Superior temporal gyrus (tissue), 1 donor: ENCODE measurements around the gene GRXCR2.
"Not testable (repeated sequence)": the region's sequence is repeated elsewhere in the genome, so short reads cannot be mapped to it uniquely, and the experiment has no call there.

Experiments
- DNase-seq: peaks from one replicate; pipeline ENCODE4 v3.0.0-alpha.2; 2016; ENCODE audit errors: extremely low spot score

Gene GRXCR2, protein sequence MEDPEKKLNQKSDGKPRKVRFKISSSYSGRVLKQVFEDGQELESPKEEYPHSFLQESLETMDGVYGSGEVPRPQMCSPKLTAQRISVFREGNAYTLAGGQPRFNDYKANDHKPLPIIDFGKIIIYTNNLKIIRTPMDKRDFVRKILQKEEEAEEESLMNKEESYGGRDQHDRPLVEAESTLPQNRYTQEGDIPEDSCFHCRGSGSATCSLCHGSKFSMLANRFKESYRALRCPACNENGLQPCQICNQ

GRCh38 chr5:145872914-145873313 is at the start of gene GRXCR2:
TSS of gene GRXCR2 (minus strand) at chr5:145873014. CDS start at chr5:145872968, 46 bp downstream.
- DNase-seq, result no peak

DNA sequence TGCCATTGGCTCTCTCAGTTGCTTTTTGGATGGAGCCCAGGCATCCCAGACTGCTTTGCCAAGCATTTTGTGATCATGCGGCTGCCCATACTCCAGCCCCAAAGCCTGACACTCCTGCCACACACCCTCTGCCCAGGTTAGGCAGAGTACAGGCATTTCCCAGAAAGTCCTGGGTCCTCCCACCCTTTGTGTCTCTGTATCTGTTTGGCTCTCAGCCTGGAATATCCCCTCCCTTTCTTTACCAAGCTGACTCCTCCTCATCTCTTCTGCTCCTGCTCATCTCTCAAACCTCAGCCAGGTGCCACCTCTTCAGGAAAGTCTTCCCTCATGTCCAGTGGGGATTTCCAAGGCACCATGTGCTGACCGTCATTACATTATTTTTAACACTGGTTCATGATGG is 49.2 kb upstream of the GRXCR2 start:
- no peak for DNase-seq

- no peak for DNase-seq
Measured at GRCh38 chr5:145921211-145921610, 48.4 kb upstream of the GRXCR2 start.

GRCh38 chr5:145920542-145921210 is 47.9 kb upstream of the GRXCR2 start:
- DNase-seq, result no peak

DNA sequence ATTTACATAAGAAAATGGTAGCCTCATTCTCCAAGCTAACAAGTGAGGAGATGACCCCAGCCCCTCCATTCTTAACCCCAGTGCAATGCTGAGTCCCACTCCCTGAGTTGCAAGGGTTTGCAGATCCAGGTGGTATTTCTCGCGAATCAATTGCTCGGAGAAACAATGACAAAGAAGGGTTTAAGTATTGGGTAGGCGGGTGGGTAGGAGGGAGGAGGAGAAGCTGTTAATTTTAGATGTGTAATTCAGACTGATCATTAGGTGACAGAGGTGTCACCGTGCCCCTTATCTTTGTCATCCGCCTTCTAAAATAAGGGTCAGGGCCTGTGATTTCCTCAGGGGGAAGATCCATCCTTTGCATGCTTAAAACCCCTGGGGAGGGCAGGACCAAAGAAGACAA is 46.6 kb upstream of the GRXCR2 start:
- no peak for DNase-seq

- no peak for DNase-seq
Measured at GRCh38 chr5:145918397-145918796, 45.6 kb upstream of the GRXCR2 start.

DNA sequence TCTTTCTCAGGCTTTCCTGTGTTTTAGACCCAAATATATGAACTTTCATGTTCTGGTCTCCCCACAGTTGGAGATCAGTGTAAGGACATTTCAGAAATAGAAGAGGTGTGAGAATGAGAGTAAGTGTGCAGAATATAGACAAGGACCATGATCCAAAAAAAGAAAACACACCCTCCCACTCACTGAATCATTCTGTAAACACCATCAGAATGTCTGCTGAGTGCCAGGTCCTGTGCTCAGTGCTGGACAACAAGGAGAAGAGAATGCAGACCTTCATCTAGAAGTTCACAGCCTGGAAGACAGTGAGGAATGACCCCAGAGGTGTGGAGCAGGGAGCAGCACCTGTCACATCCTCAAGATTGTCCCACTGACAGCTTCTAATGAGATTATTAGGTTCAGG is 44.5 kb upstream of the GRXCR2 start:
- DNase-seq, result no peak

DNA sequence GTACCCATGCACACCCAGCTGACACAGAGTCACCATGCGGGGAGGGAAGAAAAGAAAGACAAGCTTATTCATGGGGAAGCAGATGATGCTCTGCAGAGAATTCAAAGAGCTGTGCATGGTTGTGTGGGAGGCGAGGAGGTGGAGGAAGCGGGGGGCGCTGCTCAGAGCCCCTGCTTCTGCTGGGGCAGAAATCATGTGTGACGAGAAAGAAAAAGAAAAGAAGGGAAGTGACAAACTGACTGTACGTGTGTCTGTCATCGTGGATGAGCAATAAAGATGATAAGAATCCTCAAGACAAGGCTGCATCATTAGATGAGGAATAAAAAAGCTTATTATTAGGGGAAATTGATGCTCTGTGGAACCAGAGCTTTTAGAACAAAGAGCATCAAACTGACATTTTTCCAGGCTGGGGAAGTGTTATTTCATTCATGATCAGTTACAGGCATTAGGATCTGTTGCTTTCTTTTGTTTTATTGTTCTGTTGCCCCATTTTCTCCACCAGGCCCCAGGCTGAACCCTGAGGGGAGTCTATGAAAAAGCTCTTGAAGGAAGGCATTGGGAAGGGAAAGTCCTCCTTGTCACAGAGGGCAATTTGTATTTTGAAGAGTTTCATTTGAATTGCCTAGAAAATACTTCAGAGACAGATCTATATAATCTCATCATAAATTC is 43.3 kb upstream of the GRXCR2 start:
- no peak for DNase-seq

DNA sequence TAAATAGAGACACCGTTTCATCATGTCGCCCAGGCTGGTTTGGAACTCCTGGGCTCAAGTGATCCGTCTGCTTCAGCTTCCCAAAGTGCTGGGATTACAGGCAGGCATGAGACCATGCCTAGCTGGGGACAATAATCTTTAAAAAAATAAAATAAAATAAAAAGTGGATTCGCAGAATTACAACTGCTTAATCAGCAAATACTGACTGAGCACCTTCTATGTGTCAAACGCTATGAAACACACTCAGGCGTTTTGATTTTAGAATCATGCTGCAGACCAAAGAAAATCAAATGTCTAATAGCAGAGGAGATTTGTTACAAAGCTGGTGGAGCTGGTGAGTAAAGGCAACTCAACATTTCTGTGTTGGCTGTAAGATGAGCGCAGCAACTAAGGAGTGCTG is 40.9 kb upstream of the GRXCR2 start:
- no peak for DNase-seq

- no peak for DNase-seq
Measured at GRCh38 chr5:145912594-145912993, 39.8 kb upstream of the GRXCR2 start.

DNA sequence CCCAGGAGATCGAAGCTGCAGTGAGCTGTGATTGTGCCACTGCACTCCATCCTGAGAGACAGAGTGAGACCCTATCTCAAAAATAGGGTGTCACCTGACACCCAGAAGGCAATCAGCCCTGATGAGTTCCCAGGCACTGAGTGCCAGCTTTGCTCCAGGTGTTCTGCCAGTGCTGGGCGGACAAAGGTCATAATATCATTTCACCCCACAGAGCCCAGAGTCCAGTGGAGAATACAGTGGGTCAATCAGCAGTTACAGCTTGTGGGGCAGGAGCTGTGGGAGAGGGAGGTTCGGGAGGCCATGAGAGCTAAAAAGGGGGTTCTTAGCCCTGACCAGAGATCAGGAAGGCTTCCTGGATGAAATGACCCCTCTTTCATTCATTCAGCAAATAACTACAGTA is 39.2 kb upstream of the GRXCR2 start:
- DNase-seq, result no peak

GRCh38 chr5:145911164-145911563 is 38.4 kb upstream of the GRXCR2 start:
- DNase-seq, result no peak

DNA sequence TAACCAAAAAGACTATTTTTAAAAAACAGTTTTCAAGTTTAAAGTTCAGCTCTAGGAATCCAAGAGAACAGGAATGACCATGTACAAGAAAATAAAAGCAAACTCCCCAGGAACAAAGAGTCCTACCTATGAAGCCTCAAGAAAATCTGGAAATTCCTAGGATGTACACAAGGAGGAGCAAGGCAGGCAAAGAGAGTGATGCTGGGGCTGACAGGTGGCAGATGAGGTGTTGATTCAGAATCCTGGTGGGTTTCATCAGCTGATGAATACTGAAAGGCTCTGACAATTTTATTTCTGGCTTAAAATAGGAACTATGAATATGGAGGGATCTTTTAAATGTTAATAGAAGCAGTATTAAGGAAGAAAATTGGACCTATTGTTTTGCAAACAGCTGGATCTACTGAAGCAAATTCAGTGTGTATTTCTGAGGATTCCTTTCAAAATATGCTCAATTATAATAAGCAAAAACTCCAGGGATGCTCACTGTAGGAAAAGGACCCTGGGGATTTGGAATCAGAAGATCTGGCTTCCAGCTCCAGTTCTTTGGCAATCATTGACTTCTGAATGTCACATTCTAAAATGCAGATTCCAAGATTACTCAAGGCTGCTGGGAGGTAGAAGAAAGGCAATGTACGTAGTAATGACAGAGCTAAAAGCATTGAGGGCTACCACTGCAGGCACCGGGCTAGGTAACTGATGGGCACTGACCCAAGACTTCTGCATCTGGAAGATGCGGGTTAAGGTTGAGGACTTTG is 35.6 kb upstream of the GRXCR2 start:
- no peak for DNase-seq

GRCh38 chr5:145906401-145906800 is 33.6 kb upstream of the GRXCR2 start:
- DNase-seq, result no peak

- DNase-seq, result no peak
Measured at GRCh38 chr5:145904743-145905142, 31.9 kb upstream of the GRXCR2 start.

- no peak for DNase-seq
Measured at GRCh38 chr5:145903867-145904266, 31.1 kb upstream of the GRXCR2 start.

- no peak for DNase-seq
Measured at GRCh38 chr5:145903113-145903512, 30.3 kb upstream of the GRXCR2 start.

- no peak for DNase-seq
Measured at GRCh38 chr5:145902421-145902820, 29.6 kb upstream of the GRXCR2 start.

DNA sequence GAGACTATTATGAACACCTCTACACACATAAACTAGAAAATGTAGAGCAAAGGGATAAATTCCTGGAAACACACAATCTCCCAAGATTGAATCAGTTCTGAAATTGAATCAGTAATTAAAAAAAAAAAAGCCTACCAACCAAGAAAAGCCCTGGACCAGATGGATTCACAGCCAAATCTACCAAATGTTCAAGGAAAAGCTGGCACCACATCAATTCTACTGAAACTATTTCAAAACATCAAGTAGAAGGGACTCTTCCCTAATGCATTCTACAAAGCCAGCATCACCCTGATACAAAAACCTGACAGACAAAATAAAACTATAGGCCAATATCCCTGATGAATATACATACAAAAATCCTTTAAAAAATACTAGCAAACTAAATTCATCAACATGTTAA is 25.4 kb upstream of the GRXCR2 start:
- DNase-seq, result no peak

DNA sequence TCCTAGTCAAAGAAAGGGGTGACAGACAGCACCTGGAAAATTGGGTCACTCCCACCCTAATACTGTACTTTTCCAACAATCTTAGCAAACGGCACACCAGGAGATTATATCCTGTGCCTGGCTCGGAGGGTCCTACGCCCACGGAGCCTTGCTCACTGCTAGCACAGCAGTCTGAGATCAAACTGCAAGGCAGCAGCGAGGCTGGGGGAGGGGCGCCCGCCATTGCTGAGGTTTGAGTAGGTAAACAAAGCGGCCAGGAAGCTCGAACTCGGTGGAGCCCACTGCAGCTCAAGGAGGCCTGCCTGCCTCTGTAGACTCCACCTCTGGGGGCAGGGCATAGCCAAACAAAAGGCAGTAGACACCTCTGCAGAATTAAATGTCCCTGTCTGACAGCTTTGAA is 18.6 kb upstream of the GRXCR2 start:
- DNase-seq, result not testable (repeated sequence)

GRCh38 chr5:145889611-145890010 is 16.8 kb upstream of the GRXCR2 start:
- DNase-seq, result no peak

DNA sequence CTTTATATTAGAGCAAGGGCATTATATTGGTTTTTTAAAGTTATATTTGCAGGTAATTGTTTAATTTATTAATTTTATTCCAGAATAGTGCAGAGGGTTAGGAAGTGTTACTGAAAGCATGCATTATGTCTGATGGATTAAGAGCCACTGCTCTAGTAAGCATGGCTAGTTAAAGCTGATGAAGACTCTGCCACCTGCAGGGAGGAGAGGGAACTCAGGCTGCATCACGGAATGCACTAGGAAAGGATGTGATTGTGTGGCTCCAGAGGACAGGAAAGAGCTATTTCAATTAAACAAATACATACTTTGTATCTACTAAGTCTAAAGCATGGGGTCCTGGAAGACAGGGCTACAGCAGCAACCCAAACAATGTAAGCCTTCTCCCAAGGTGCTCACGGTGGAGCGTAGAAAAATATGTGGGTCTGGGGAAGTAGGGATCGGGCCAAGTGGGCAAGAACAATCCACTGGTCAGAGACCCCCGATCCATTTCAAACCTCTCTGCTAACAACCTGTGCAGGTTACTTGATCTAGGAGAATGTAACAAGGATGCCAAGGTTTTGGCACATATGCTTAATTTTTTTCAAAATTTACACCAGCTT is 15.3 kb upstream of the GRXCR2 start:
- no peak for DNase-seq
